Pancreas (tissue), 10 donors: ENCODE results near the gene SCML1. TPM values are rescaled to one million over a fixed set of nuclear protein-coding genes. Genes with fewer than 3 reads are reported as not detected.

Experiments used
- ATAC-seq, 4 donors: fragments of 200-7000 bp; cut with Tn5 transposase; one replicate each; pipeline versions ENCODE4 v1.8.0 to v1.9.1; 2020; ENCODE audit warnings: mild to moderate bottlenecking in 4 of 4, moderate library complexity in 4 of 4
- DNase-seq, 6 donors: peaks; one replicate each; pipeline ENCODE4 v3.0.0-alpha.2; 2020
- FAIRE-seq: peaks from 2 replicates; lab custom pipeline; 2012; peaks lifted over from hg19 to GRCh38; lab: Jason Lieb, UNC
- H3K27ac ChIP-seq, 4 donors: fragments of 200-600 bp; sonication (generic); 1 replicate in 3 of 4; 2 replicates in 1 of 4; pipeline versions ENCODE4 v1.5.0 to v1.8.0; 2020
- H3K27me3 ChIP-seq, 4 donors: fragments of 200-600 bp; one replicate each; pipeline ENCODE4 v1.8.0; 2021
- H3K36me3 ChIP-seq, 3 donors: fragments of 200-600 bp; sonication (generic) in 1 of 3; one replicate each; pipeline versions ENCODE4 v1.5.0 to v1.8.0; 2020 to 2021
- H3K4me1 ChIP-seq, 3 donors: fragments of 200-600 bp; one replicate each; pipeline ENCODE4 v1.8.0; 2021
- H3K4me3 ChIP-seq, 4 donors: fragments of 200-600 bp; sonication (generic) in 2 of 4; one replicate each; pipeline versions ENCODE4 v1.5.0 to v1.8.0; 2020 to 2021
- H3K9me3 ChIP-seq, 4 donors: fragments of 200-600 bp; one replicate each; pipeline ENCODE4 v1.8.0; 2021
- CTCF ChIP-seq, 4 donors: fragments of 200-600 bp; sonication (generic) in 3 of 4; IDR thresholded peaks; one replicate each; pipeline versions ENCODE4 v1.5.0 to v1.8.0; 2021; ENCODE audit warnings: antibody characterized with exemption in 4 of 4
- WGBS, 2 donors: extraction: QIAGEN DNeasy Blood & Tissue Kit; methylation state at CpG; one replicate each; pipeline ENCODE4 v1.1.7; 2013; 5-methylcytosine and 5-hydroxymethylcytosine counted together
- intact Hi-C, 3 donors: fragments of 100-400 bp; cut with DNase I; formaldehyde crosslinking; loops; one replicate each; pipeline versions ENCODE4 v1.11.1 to v1.14.2; 2022
- polyA plus RNA-seq, 2 donors: library from polyadenylated mRNA; stranded (reverse); fragments of 200-250 nt; gene quantifications; one replicate each; pipeline ENCODE4 v1.2.3, GENCODE V29; 2013
- total RNA-seq, 6 donors: library from RNA; stranded (reverse); fragmentation: NEBNext Ultra II Directional in 4 of 6; extraction: Animal tissue kit (Norgen Biotek cat#: 25700) in 4 of 6; gene quantifications; one replicate each; pipeline versions ENCODE4 v1.2.1 to v1.2.4, GENCODE V29; 2021 to 2023
- donor health status: healthy with polysubstance abuse.
- donor health status: DM: no; HTN: no; CAD: no; lungs with moderate emphysema.
- donor health status: DM: no; HTN: no; CAD: no.
- donor health status: control.
- donor health status: control.
- donor health status: Bipolar disorder and iron deficiency.
- donor health status: DM: yes; HTN: yes; CAD: no.
- donor health status: DM: no; HTN: no; CAD: no.
- donor health status: DM: no; HTN: no; CAD: no.
- donor health status: DM: yes; HTN: yes; CAD: no.

The SCML1 gene
- total and polyA plus RNA-seq, 8 donors, result 3.8 to 15.5 (median 4.8) TPM

- ATAC-seq, result no peak
- Histone ChIP-seq H3K27me3 (no peaks in the 10 kb centered on the region), H3K4me1 (no peaks in the 10 kb centered on the region), H3K27ac (no peak overlapping the region), H3K9me3 (no peaks in the 10 kb centered on the region), H3K4me3 (no peak overlapping the region), H3K36me3 (no peaks in the 10 kb centered on the region)
- 77 to 89% methylated on average over 3 of the region's 3 CpGs for WGBS, 2 donors
- DNase-seq, result no peak
- no peak for FAIRE-seq
- TF ChIP-seq CTCF (IDR thresholded peaks at IDR 0.05), result no peak
- intact Hi-C loops, result no loop called here
Measured at GRCh38 chrX:17707731-17708130, 29.6 kb upstream of the SCML1 start.

- intact Hi-C loops, result no loop called here
- FAIRE-seq, result no peak
- no peaks in the 10 kb centered on the region for H3K9me3 ChIP-seq
Measured at GRCh38 chrX:17710871-17711301, 26.4 kb upstream of the SCML1 start.

GRCh38 chrX:17713288-17713687 is 24.0 kb upstream of the SCML1 start:
- ATAC-seq (no peak), FAIRE-seq (no peak), DNase-seq (no peak)

More at GRCh38 chrX:17710871-17711301, 26.4 kb upstream of the SCML1 start:
- peak in 1 of 4 donors; percentile 34 for ATAC-seq
- Histone ChIP-seq H3K27ac (no peak overlapping the region), H3K36me3 (no peaks in the 10 kb centered on the region), H3K27me3 (peaks cover 0 to under 1% (median 0%) of the 10 kb centered on the region in 4 donors), H3K4me1 (no peaks in the 10 kb centered on the region), H3K4me3 (no peak overlapping the region)
- TF ChIP-seq CTCF (IDR thresholded peaks at IDR 0.05), result no peak
- DNase-seq, result no peak
- WGBS, 2 donors, result 65 to 91% methylated on average over 1 of the region's 1 CpG

GRCh38 chrX:17718649-17719165 is 18.6 kb upstream of the SCML1 start:
- Histone ChIP-seq H3K27me3 (peaks cover 0 to 25% (median 0%) of the 10 kb centered on the region in 4 donors), H3K9me3 (no peaks in the 10 kb centered on the region), H3K36me3 (no peaks in the 10 kb centered on the region), H3K27ac (no peak overlapping the region), H3K4me3 (no peak overlapping the region), H3K4me1 (no peaks in the 10 kb centered on the region)
- no peak for FAIRE-seq
- ATAC-seq, result no peak
- no peak for DNase-seq
- no peak for TF ChIP-seq CTCF (IDR thresholded peaks at IDR 0.05)
- intact Hi-C loops, result no loop called here

More at GRCh38 chrX:17713288-17713687, 24.0 kb upstream of the SCML1 start:
- WGBS, 2 donors, result 44 to 68% methylated on average over 2 of the region's 2 CpGs
- no peak for TF ChIP-seq CTCF (IDR thresholded peaks at IDR 0.05)
- Histone ChIP-seq H3K9me3 (no peaks in the 10 kb centered on the region), H3K4me1 (no peaks in the 10 kb centered on the region), H3K27me3 (peaks cover 0 to 7% (median 0%) of the 10 kb centered on the region in 4 donors), H3K27ac (no peak overlapping the region), H3K4me3 (no peak overlapping the region), H3K36me3 (no peaks in the 10 kb centered on the region)
- intact Hi-C loops, result no loop called here

GRCh38 chrX:17719711-17720110 is 17.6 kb upstream of the SCML1 start:
- Histone ChIP-seq H3K4me3 (no peak overlapping the region), H3K27ac (no peak overlapping the region), H3K36me3 (no peaks in the 10 kb centered on the region), H3K9me3 (no peaks in the 10 kb centered on the region), H3K27me3 (peaks cover 0 to 25% (median 0%) of the 10 kb centered on the region in 4 donors), H3K4me1 (no peaks in the 10 kb centered on the region)
- FAIRE-seq (no peak), DNase-seq (no peak), ATAC-seq (no peak)
- 63 to 84% methylated on average over 6 of the region's 6 CpGs for WGBS, 2 donors
- intact Hi-C loops, result no loop called here
- TF ChIP-seq CTCF (IDR thresholded peaks at IDR 0.05), result no peak
